Astrocyte (in vitro differentiated cells and primary cell): ENCODE measurements around the gene TENM4. TPM values are rescaled to one million over a fixed set of nuclear protein-coding genes. Genes with fewer than 3 reads are reported as not detected.

Experiments
- DNase-seq: peaks from one replicate; pipeline ENCODE4 v3.0.0-alpha.2; 2010; ENCODE audit warnings: low read depth
- FAIRE-seq: peaks from 2 replicates; lab custom pipeline; 2011; peaks lifted over from hg19 to GRCh38; lab: Jason Lieb, UNC
- H2AFZ ChIP-seq: 2 replicates; pipeline ENCODE4 v1.6.0; 2012; ENCODE audit warnings: low read depth, low read length, inconsistent platforms
- H3K27ac ChIP-seq: 2 replicates; pipeline ENCODE4 v1.5.1; 2011; ENCODE audit warnings: low read depth, low read length, inconsistent platforms
- H3K27me3 ChIP-seq: 2 replicates; pipeline ENCODE4 v1.6.0; 2011; ENCODE audit warnings: low read length, inconsistent platforms; ENCODE audit not compliant: insufficient read depth
- H3K36me3 ChIP-seq: 2 replicates; pipeline ENCODE4 v1.5.1; 2011; ENCODE audit warnings: low read length, inconsistent platforms; ENCODE audit not compliant: insufficient read depth
- H3K4me1 ChIP-seq: 2 replicates; pipeline ENCODE4 v1.5.1; 2011; ENCODE audit warnings: low read length, inconsistent platforms; ENCODE audit not compliant: insufficient read depth
- H3K4me2 ChIP-seq: 2 replicates; pipeline ENCODE4 v1.6.0; 2012; ENCODE audit warnings: low read length, inconsistent platforms
- H3K4me3 ChIP-seq: 2 replicates; pipeline ENCODE4 v1.5.1; 2011; ENCODE audit warnings: low read depth, mild to moderate bottlenecking, low read length, inconsistent platforms; ENCODE audit not compliant: insufficient read depth
- H3K79me2 ChIP-seq: 2 replicates; pipeline ENCODE4 v1.6.0; 2012; ENCODE audit warnings: mild to moderate bottlenecking, low read length, inconsistent platforms; ENCODE audit not compliant: insufficient read depth
- H3K9ac ChIP-seq: 2 replicates; pipeline ENCODE4 v1.6.0; 2012; ENCODE audit warnings: mild to moderate bottlenecking, low read length, inconsistent platforms
- H3K9me3 ChIP-seq: 2 replicates; pipeline ENCODE4 v1.5.1; 2012; ENCODE audit warnings: low read depth, mild to moderate bottlenecking, low read length, inconsistent platforms; ENCODE audit not compliant: insufficient read depth
- H4K20me1 ChIP-seq: 2 replicates; pipeline ENCODE4 v1.6.0; 2012; ENCODE audit warnings: low read length, inconsistent platforms; ENCODE audit not compliant: insufficient read depth
- H3K27ac Mint-ChIP-seq: one replicate; pipeline ENCODE4 v1.8.0; 2021; ENCODE audit warnings: mild to moderate bottlenecking, mixed read lengths; ENCODE audit not compliant: unreplicated experiment
- H3K27me3 Mint-ChIP-seq: one replicate; pipeline ENCODE4 v1.8.0; 2021; ENCODE audit warnings: low read depth, mixed read lengths; ENCODE audit not compliant: unreplicated experiment
- H3K36me3 Mint-ChIP-seq: one replicate; pipeline ENCODE4 v1.8.0; 2021; ENCODE audit warnings: low read depth, mixed read lengths; ENCODE audit not compliant: unreplicated experiment
- H3K4me1 Mint-ChIP-seq: one replicate; pipeline ENCODE4 v1.8.0; 2021; ENCODE audit warnings: low read depth, mixed read lengths; ENCODE audit not compliant: unreplicated experiment
- H3K4me3 Mint-ChIP-seq: one replicate; pipeline ENCODE4 v1.8.0; 2021; ENCODE audit warnings: mild to moderate bottlenecking, moderate library complexity, mixed read lengths; ENCODE audit not compliant: unreplicated experiment
- H3K9me3 Mint-ChIP-seq: one replicate; pipeline ENCODE4 v1.8.0; 2021; ENCODE audit warnings: mild to moderate bottlenecking, mixed read lengths; ENCODE audit not compliant: unreplicated experiment
- EZH2 ChIP-seq: IDR thresholded peaks from 2 replicates; pipeline ENCODE4 v1.6.1; 2012; ENCODE audit warnings: mild to moderate bottlenecking, low read length, inconsistent platforms; ENCODE audit not compliant: insufficient read depth
- total RNA-seq: library from RNA; stranded (reverse); gene quantifications from 2 replicates; pipeline ENCODE4 v1.2.1, GENCODE V29; 2021
- TF ChIP-seq, protein P1 (sequence below): IDR thresholded peaks from 2 replicates; pipeline ENCODE4 v1.5.1; 2011; ENCODE audit warnings: low read depth, mild to moderate bottlenecking, inconsistent platforms, low read length, moderate library complexity; ENCODE audit not compliant: insufficient read depth

TENM4 gene
- total RNA-seq, 1 donor from 2014 or later: 7.5 TPM

DNA sequence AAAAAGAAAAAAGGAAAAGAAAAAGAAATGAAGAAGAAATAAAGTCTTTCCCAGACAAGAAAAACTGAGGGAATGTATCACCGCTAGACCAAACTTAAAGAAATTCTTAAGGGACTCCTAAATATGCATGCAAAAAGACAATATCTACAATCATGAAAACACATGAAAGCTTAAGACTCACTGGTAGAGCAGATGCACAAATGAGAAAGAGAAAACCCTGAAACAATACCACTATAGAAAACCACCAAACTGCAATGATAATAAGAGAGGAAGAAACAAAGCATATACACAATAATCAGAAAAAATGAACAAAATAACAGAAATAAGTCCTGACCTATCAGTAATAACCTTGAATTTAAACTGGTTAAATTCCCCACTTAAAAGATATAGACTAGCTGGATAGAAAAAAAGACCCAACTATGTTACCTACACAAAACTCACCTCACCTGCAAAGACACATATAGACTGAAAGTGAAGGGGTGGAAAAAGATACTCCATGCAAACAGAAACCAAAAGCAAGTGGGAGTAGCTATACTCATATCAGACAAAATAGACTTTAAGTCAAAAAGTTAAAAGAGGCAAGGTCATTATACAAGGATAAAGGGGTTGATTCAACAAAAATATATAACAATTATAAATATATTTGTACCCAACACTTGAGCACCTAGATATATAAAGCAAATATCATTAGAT lies 804.9 kb downstream of the TENM4 start:
- no peak for DNase-seq
- Mint-ChIP-seq H3K4me1 (no peaks in the 10 kb centered on the region), H3K27me3 (no peaks in the 10 kb centered on the region), H3K27ac (no peak overlapping the region), H3K4me3 (no peak overlapping the region), H3K36me3 (no peaks in the 10 kb centered on the region), H3K9me3 (peaks cover 14% of the 10 kb centered on the region)
- H4K20me1 ChIP-seq: no peaks in the 10 kb centered on the region
- no peak overlapping the region for H2AFZ ChIP-seq
- no peaks in the 10 kb centered on the region for H3K79me2 ChIP-seq
- H3K27me3 ChIP-seq: no peaks in the 10 kb centered on the region
- FAIRE-seq: no peak
- peaks cover 5% of the 10 kb centered on the region for H3K9me3 ChIP-seq
- H3K27ac ChIP-seq: no peak overlapping the region
- H3K36me3 ChIP-seq: no peaks in the 10 kb centered on the region
- H3K9ac ChIP-seq: no peak overlapping the region
- H3K4me2 ChIP-seq: no peak overlapping the region
- H3K4me3 ChIP-seq: no peak overlapping the region
- H3K4me1 ChIP-seq: no peaks in the 10 kb centered on the region
- TF ChIP-seq, protein P1, sequence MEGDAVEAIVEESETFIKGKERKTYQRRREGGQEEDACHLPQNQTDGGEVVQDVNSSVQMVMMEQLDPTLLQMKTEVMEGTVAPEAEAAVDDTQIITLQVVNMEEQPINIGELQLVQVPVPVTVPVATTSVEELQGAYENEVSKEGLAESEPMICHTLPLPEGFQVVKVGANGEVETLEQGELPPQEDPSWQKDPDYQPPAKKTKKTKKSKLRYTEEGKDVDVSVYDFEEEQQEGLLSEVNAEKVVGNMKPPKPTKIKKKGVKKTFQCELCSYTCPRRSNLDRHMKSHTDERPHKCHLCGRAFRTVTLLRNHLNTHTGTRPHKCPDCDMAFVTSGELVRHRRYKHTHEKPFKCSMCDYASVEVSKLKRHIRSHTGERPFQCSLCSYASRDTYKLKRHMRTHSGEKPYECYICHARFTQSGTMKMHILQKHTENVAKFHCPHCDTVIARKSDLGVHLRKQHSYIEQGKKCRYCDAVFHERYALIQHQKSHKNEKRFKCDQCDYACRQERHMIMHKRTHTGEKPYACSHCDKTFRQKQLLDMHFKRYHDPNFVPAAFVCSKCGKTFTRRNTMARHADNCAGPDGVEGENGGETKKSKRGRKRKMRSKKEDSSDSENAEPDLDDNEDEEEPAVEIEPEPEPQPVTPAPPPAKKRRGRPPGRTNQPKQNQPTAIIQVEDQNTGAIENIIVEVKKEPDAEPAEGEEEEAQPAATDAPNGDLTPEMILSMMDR: no peak
- no peak for TF ChIP-seq EZH2

GRCh38 chr11:78633516-78634310 lies 807.1 kb downstream of the TENM4 start:
- no peak for FAIRE-seq
- Mint-ChIP-seq H3K9me3 (peaks cover 22% of the 10 kb centered on the region), H3K4me1 (no peaks in the 10 kb centered on the region), H3K4me3 (no peak overlapping the region), H3K27me3 (no peaks in the 10 kb centered on the region), H3K36me3 (no peaks in the 10 kb centered on the region), H3K27ac (no peak overlapping the region)
- TF ChIP-seq, protein P1: no peak
- DNase-seq: no peak
- Histone ChIP-seq H3K4me3 (no peak overlapping the region), H3K36me3 (no peaks in the 10 kb centered on the region), H3K4me1 (no peaks in the 10 kb centered on the region), H3K27ac (no peak overlapping the region), H3K9ac (no peak overlapping the region), H3K9me3 (peaks cover 5% of the 10 kb centered on the region), H3K27me3 (no peaks in the 10 kb centered on the region), H4K20me1 (no peaks in the 10 kb centered on the region), H3K4me2 (no peak overlapping the region), H2AFZ (no peak overlapping the region), H3K79me2 (no peaks in the 10 kb centered on the region)
